Eye (tissue), 1 donor: ENCODE measurements around the gene ZNFX1.
"Not testable (repeated sequence)": the region's sequence is repeated elsewhere in the genome, so short reads cannot be mapped to it uniquely, and the experiment has no call there.

ENCODE experiments used
- DNase-seq: peaks from one replicate; pipeline ENCODE4 v3.0.0-alpha.2; 2015

ZNFX1 gene

DNA sequence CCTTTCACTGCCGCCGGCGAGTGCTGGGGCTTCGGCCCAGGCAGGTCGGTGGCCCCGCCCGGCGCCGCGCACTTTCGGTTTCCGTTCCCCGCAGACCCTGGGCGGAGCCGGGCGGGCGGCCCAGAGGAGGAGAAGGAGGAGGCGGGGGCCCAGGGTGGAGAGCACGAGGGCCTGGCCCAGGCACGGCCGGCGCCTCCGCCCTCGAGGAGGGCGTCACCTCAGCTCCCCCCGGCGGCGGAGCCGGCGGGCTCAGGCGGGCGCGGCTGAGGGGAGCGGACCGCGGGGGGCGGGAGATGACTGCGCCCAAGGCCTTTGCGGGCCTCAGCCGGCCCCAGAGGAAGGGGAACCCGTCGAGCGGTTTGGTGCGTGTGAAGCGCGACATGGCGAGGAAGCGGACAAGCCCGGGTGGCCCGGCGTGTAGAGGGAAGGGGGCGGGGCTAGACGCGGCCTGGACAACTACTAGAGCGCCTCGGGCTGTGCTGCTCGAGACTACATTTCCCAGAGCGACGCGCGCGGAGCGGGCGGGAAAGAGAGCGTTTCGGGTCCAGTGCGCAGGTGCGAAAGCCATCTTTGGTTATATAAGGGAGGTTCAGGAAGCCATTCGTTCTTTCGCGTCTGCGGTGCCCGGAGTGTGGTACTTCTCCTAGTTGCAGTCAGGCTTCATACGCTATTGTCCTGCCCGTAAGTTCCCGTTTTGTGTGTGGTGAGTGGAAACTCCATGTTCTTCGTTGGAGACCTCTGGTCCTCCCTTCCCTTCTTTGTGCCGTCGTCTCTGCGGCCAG lies at the start of gene ZNFX1:
Gene ZNFX1, minus strand, starts transcription at position 22 of the 782 bp plus-strand sequence. CDS start 2,218 bp downstream, outside the sequence.
- peak; percentile 100 for DNase-seq

DNA sequence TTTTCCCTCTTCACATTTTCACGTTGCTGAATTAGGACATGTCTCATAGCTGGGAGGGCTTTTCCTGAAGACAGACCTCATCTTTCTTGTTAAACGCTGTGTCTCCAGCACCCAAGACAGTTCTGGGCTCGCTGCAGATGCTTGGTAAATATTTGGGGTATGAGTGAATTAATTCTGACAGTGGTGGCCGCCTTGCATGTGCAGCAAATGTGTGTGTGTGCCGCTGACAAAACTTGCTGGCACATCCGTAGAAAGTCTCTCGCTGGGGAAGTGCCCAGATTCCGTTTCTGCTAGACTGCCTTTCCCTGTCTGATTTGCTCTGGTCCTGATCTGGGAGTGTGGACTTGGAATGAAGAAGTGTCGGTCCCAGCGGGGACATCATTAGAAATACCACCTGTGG lies 48.2 kb upstream of the ZNFX1 start:
- DNase-seq, result no peak

DNA sequence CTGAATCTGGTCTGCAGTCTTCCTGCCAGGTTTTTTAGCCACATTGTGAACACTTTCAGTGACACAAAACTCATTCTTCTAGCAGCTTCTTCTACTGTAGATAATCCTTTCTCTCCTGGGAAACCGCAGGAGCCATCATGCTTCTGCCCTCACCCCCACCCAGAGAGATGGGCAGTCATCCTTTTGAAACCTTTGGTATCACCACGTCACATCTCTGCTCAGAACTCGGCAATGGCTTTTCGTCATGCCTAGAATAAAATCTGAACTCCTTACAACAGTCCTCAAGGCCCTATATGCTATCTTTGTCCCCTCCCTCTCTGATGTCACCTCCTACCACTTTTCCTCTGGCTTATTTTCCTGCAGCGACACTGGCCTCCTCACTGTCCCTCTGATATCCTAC lies 46.4 kb upstream of the ZNFX1 start:
- no peak for DNase-seq

DNA sequence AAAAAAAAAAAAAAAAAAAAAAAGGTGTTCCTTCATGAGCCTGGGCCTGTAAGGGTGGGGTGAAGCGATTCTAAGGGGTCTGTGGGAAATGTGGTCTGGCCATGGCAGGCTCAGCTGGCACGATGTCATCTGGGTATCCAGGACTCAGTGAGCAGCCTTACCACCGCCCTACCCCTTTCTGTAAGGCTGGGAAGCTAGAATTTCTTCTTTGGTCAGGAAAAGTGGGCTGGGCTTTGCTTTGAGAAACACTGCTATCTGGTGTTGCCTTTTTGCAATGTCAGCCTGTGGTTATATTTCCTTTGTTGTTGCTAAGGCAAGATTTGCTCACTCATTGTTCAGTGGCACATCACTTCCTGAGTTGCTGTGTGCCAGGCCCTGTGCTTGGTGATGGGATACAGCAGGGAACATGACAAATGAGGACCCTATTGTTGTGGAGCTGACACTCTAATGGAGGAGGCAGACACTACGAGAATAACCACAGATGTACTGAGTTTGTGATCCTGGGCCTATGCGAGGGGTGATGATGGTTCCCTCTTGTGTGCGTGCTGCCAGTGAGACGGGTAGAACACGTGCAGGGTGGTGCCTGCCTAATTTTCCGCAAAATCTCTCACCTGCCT lies 45.9 kb upstream of the ZNFX1 start:
- DNase-seq, result no peak

DNA sequence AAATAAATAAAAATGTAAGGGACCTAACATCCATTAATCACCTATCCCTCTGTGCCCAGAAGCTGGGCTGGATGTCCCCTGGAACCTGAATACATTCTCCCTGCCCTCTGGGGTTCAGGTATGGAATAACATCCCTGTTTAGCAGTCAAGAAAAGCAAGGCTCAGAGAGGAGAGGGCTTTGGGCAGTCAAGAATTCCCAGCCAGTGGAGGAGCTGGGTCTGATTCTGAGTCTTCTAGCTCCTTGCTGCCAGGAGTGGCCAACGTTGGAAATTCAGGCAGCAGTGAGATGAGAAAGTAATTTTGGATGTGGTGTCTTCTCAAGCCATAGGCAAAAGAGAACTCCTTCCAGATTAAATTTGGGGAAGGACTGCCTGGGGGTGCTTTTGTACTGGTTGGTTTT lies 42.6 kb upstream of the ZNFX1 start:
- peak; percentile 53 for DNase-seq

DNA sequence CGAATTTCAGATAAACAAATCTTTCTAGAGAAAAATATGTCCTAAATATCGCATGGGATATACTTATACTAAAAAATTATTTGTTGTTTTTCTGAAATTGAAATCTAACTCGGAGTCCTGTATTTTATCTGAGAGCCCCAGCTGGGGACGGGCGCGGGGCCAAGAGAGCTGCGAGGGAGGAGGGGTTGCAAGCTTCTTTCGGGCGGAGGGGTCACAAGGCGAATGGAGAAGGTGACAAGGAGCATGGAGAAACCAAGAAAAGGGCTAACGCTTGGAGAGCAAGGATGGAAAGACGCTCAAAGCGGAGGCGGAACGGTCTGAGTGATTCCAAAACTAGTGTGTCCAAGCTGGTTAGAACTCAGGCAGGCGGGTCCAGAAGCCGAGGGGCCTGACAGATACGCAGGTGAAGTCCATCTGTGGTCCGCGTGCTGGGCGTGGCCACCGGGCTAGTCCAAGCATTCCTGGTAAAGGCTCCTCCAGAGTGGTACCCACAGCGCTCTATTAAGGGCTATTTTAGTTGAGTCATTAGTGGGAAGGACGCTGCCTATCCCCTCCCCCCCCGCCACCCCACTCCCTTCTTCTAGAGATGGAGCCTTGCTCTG lies 41.5 kb upstream of the ZNFX1 start:
- no peak for DNase-seq

DNA sequence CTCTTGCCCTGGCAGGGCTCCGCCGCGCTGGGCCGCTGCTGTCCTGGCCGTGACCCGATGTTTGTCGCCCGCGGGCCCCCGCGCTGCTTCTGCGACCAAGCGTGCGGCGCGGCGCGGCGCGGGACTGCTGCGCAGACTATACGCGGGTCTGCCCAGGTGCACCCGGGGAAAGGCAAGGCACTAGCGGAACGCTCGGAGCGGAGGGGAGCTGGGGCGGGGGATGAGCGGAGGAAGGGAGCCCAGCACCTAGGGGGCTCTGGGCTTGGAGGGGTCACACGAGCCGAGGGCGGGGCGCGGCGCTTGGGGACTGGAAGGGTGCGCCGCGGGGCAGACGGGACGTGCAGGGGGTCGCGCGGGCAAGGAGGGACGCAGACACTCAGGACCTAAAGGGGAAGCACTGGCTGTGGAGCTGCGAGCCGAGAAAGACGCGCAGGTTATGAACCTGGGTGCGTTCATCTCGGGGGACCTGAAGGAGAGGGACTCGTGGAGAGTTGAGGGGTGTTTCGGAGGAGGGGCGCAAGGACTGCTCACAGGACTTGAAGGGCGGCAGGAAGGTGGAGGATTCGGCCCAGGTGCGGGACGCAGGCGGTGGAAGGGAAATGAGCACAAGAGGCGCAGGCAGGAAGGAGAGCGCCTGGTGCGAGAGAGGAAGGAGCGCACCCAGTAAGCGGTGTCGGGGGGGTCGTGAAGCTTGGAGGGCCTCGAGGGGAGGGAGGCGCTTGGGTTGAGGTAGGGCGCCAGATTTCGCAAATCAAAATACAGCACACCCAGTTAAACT lies 40.8 kb upstream of the ZNFX1 start:
- DNase-seq, result peak; percentile 45

DNA sequence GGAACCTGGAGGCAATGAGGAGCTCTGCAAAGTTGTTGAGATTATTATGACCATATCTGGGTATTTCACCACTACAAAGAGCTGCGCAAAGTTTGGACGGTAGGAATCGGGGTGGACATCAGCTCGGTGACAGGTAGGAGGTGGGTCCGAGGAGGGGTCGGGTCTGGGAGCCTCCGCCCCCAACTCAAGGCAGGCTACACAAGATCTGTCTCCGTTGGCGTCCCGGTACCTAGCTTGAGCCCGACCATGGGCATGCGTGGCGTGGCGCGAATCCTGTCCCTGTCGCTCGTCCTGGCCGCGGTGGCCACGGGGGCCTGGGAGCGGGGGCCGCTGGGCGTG lies 40.2 kb upstream of the ZNFX1 start:
- DNase-seq, result no peak

DNA sequence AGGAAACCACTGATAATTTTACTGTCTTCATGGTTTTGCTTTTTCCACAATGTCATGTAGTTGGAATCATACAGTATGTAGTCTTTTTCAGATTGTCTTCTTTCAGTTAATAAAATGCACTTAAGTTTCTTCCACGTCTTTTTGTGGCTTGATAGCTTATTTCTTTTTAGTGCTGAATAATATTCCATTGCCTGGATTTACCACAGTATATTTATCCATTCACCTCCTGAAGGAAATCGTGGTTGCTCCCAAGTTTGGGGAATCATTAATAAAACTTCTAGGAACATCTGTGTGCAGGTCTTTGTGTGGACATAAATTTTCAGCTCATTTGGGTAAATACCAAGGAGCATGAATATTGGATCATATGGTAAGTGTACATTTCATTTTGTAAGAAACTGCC lies 38.8 kb upstream of the ZNFX1 start:
- no peak for DNase-seq

DNA sequence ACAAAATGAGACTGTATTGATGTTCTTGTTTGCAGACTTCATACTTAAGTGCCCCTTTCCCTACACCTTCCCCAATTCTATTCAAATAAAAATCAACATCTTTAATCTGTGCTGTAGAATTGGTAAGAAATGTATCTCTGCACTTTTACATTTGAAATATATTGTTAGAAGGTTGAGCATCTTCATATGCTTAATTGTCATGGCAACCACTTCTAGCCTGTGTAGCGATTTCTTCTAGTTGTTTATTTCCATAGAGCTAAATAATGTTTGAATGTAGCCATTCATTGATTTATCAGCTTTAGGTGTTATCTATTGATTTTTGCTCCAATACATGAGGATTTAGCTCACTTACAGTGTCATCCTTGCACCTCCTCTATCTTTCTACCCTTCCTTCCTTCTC lies 37.7 kb upstream of the ZNFX1 start:
- no peak for DNase-seq

DNA sequence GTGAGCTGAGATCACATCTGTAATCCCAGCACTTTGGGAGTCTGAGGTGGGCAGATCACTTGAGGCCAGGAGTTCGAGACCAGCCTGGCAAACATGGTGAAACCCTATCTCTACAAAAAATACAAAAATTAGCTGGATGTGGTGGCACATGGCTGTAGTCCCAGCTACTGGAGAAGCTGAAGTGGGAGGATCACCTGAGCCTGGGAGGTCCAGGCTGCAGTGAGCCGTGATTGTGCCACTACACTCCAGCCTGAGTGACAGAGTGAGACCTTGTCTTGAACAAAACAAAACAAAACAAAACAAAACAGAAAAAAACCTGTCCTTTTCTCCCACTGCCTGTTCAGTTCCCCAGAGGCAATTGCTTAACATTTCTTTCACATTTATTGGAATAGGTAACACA lies 36.2 kb upstream of the ZNFX1 start:
- DNase-seq, result not testable (repeated sequence)

DNA sequence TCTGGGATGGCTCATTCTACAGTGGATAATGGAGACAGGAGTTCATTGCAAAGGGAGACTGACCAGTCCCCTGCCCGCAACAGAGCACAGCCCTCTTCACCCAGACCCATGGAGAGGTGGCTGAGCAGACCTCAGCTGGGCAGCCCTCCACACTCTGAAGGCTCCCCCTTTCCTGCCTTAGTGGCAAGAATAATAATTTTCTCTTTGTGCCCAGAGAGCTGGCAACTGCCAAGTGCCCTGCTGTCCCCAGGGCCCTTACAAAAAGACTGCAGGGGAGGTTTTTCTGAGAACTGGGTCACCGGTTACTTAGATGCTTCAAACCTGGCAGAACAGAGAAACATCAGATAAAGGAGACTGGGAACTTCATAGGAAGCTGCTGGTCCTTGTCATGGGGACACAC lies 35.4 kb upstream of the ZNFX1 start:
- no peak for DNase-seq

DNA sequence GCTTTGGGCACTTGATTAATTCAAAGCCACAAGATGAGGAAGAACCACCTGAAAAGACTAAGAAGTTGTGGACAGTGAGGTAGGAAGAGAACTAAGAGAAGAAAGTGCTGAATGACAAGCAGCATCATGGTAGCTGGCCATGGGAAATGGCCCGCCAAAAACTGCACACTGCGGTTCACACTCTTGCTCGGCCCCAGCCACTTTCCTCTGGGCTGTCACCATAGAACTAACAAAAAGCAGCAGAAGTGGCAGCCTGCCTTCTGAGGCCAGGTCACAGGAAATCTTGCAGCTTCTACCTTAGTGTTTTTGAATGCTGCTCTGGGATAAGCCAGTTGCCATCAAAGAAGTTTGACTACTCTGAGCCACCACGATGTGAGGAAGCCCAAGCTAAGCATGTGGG lies 34.8 kb upstream of the ZNFX1 start:
- DNase-seq, result no peak

DNA sequence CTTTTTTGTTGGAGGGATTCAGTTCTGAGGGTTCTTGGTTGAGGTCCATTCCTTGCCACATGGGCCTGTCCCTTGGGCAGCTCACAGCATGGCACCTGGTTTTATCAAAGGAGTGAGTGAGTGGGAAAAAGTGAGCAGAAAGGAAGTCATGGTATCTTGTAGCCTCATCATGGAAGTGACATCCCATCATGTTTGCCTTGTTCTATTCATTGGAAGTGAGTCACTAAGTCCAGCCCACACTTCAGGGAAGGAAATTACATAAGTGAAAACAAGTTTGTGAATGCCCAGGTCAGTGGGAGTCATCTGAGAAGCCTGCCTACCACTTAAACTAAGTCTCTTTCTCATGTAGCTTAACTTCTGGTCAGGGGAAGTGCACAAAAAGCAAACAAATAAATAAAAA lies 32.8 kb upstream of the ZNFX1 start:
- no peak for DNase-seq

DNA sequence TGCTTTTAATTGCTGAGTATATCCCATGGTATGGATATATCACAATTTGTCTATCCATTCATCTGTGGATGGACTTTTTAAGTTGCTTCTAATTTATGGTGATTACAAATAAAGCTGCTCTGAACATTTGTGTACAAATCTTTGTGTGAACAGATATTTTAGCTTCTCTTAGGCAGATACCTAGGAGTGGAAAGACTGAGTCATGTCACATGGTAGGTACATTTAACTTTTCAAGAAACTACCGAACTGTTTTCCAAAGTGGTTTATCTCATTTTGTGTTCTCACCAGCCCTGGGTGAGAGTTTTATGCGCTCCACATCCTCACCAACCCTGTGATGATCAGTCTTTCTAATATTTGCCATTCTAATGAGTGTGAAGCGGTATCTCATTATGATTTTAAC lies 31.0 kb upstream of the ZNFX1 start:
- DNase-seq, result no peak

DNA sequence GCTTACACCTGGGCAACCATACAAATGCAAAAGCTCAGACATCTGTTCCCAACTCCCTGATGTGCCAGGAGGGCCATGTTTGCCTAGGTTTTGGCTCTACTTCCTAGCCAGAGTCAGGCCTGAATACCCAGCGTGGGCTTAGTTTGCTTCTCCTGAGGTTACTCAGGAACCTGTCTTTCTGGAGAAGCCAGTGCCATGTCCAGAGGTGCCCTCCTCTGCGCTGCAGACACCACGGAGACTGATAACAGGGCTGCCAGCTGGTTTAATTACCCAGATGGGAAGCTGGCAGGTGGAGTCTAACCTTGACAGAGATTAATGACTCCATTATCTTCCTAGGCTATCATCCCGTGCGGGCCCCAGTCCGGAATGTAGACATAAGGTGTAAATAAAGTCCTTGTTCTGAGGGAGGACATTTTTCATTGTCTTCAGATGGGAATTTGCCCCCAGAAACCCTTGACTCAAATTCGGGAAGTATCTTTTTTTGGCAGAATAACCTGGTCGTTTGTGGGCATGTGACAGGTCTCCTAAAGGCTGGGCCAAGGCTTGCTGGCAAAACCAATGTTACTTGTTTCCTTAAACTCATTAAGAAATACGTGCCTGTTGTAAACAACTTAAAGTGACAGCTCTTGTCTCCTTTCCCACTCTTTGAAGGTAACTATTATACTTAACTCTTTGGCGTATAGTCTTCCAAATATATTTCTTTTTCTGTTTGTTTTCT lies 29.2 kb upstream of the ZNFX1 start:
- no peak for DNase-seq

DNA sequence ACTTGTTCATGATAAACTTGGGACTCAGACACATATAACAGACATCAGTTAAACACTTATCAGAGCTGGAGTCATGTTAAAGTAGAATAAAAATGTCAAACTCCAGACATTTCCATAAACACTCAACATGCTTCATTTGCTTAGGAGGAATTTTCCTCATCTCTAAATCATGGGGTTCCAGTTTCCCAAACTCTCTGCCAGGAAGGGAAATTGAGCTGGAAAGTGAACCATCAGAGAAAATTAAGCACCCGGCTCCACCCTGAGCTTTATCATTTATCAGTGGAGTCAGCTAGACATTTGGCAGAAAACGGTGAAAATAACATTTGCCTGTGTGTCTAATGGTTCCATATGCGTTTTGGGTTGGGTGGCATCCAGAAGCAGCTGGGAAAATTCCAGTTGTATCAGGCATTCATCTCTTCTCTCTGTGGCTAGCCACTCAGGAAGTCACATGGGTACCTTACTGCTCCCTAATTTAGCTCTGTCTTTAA lies 25.3 kb upstream of the ZNFX1 start:
- DNase-seq, result no peak

DNA sequence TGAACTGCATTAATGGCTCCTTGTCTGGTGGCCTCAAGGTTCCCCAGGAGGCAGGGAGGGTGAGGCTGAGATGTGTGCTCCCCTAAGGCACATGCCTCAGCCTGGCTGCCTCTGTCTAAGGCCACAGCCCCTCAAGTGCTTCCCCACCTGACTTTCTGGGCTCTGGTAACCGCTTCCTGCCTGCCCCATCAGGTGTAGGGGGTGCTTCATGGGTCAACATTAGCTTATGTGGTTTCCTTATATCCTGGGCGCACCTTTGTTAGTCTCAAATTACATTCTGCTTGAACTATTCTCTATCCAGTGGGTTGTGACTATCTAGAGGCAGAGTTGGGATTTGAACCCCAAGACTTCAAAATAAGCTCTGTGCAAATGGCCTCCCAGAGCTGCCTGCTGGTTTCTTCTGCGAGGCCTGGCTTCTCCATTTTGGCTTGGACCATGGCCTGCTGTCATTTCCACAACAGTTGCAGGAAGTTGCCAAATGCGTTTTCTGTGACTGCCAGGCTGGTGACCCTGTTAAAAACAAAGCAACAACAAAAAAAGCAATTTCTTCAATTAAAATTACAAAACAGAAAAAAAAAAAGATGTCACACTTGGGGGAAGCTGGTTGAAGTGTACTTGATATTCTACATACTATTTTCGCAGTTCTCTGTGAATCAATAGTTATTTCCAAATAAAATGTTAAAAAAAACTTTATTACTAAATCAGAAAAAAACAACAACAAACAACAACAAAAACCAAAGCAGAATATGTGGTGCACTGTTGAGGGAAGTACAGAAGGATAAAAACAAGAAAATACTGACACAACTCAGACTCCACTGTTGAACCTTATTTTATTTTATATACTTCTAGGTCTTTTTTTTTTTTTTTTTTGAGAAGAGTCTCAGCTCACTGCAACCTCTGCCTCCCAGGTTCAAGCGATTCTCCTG lies 20.0 kb upstream of the ZNFX1 start:
- no peak for DNase-seq

DNA sequence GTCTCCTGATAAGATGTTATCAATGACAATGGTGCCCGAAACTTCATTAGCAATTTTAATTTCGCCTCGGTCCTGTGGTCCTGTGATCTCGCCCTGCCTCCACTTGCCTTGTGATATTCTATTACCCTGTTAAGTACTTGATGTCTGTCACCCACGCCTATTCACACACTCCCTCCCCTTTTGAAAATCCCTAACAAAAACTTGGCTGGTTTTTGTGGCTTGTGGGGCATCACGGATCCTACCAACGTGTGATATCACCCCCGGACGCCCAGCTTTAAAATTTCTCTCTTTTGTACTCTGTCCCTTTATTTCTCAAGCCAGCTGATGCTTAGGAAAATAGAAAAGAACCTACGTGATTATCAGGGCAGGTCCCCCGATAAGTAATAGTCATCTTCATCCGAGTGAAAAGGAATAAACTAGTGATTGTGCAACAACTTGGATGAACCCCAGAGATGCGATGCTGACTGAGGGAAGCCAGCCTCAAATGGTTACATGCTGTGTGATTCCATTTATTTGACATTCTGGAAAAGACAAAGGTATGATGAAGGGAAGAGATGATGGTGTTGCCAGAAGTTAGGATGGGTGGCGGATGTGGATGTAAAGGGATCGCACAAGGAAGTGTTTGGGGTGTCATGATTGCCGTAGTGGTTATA lies 16.3 kb upstream of the ZNFX1 start:
- not testable (repeated sequence) for DNase-seq

DNA sequence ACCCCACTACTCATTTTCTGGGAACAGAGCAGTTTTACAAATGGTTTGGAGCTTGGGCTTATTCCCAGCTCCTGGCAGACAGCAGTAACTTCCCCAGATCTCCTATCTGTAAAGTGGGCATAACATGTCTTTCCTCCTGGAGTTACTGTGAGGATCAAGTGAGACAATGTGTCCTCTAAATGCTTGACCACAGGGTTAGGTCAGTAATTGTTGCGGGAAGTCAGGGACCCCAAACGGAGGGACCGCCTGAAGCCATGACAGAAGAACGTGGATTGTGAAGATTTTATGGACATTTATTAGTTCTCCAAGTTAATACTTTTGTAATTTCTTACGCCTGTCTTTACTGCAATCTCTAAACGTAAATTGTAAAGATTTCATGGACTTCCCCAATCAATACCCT lies 15.3 kb upstream of the ZNFX1 start:
- DNase-seq, result no peak

DNA sequence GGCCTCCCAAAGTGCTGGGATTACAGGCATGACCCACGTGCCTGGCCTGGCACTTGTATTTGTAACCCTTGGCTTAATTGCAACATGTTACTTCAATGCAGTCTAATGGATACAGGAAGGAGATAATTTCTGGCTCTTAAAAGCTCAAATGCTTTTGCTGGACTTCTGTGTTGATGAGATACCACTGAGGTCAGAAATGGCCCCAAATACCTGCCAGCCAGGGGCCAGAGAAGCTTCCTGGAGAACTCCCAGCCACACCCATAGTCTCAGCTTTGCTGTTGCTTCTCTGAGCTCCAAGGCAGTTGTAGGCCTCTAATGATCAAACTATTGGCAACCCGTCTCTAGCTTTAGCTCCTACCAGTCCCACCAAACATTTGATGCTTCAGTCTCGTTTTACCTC lies 14.2 kb upstream of the ZNFX1 start:
- DNase-seq, result no peak
